HL-60/S4 treated with phorbol 12-myristate 13-acetate at 8.2 ng/mL for 4 days and 3 days (cell line): ENCODE measurements around the gene KCNQ1OT1.

Source experiments
- in situ Hi-C: fragments of 300-500 bp; cut with MboI; formaldehyde crosslinking; loops from 2 replicates; pipeline ENCODE4 v1.15.0; 2022; ENCODE audit warnings: low sequenced_read_pairs

KCNQ1OT1 gene

DNA sequence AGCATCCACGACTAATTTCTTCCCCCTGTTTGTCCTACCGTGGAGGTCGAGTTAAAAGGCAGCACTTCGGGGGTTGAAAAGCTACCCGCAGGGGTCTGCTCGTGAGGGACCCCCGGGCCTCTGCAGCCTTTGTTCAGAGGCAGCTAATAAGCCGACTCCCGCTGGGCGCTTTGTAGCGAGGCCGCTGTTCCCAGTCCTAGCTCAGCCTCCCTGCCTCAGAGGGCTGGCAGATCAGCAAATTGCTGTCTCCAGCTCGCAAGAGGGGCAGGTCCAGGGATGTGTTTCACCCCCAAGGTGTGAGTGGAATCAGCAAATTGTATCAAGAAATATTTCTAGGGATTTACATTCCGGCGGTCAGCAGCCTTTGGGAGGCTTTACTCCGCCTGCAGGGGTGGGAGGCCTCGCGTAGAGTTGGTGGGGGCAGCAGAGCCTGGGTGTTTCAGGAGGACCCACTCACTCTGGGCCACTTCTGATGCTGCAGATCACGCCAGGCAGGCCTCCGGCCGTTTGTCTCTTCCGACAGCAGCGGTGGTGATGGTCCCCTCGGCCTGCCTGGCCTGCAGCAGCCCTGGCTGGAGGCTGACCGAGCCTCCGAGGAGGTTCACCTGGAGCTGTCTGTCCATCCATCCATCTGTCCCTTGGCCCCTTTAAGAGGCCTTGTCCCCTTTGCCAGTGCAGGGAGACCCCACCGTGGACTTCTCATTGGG lies 21.6 kb upstream of the KCNQ1OT1 start:
- in situ Hi-C loops = no loop called here

- in situ Hi-C loops = no loop called here
Measured at GRCh38 chr11:2719831-2720590, 20.2 kb upstream of the KCNQ1OT1 start.

- in situ Hi-C loops = no loop called here
Measured at GRCh38 chr11:2718817-2719438, 19.1 kb upstream of the KCNQ1OT1 start.

- in situ Hi-C loops = no loop called here
Measured at GRCh38 chr11:2717561-2718325, 17.9 kb upstream of the KCNQ1OT1 start.

- in situ Hi-C loops = no loop called here
Measured at GRCh38 chr11:2716376-2717095, 16.7 kb upstream of the KCNQ1OT1 start.

GRCh38 chr11:2715716-2716350 lies 16.0 kb upstream of the KCNQ1OT1 start:
- in situ Hi-C loops = no loop called here

- in situ Hi-C loops = no loop called here
Measured at GRCh38 chr11:2714871-2715270, 15.1 kb upstream of the KCNQ1OT1 start.

DNA sequence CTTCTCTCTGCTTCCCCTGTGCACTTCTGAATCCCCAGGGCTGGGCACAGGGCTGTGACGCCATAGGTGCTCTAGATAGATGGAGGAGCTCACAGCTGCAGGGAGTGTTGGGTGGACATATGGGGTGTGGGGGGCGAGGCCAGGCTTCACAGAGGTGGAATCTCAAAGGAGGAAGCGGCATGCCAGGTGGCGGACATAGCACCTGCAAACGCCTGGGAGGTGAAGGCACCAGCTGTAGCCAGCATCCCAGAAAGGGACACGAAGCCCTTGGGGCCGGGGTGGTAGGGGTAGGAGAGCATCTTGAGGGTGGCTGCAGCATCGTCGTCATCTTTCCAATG lies 14.6 kb upstream of the KCNQ1OT1 start:
- in situ Hi-C loops = no loop called here

- in situ Hi-C loops = no loop called here
Measured at GRCh38 chr11:2713661-2714462, 14.1 kb upstream of the KCNQ1OT1 start.

DNA sequence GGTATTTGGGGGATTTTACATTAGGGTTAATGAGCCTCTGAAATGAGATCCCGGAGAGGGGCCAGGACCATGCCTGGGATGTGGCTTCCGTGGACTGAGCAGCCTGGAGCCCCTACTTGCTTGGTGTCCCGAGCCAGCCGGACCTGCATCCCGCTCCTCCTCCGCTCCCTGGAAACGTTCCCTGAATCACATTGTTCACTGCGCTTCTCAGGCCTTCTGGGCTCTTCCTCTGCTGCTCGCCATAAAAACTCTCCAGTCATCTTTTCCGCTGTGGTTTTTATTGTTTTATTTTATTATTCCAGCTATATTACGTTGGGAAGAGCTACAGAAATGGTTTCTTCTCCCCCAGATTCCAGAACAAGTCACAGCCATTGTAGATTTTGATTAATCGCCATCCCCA lies 13.3 kb upstream of the KCNQ1OT1 start:
- in situ Hi-C loops = no loop called here

DNA sequence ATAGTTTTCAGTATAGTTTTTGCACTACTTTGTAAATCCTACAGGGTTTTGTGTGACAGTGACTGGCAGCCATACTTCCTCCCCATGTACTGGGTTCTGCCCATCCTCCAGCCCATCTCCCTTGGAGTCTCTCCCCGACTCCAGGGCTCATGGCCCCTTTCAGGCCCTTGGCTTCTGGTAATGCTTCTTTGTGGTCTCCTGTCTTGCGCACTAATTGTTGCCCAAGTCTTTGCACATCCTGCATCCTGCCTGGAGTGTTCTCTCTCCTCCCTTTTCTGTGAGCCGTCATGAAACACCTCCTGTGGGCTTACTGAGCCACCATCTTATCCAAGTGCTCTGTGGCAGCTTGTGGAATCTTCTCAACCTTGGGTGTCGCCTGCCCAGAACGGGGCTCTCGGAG lies 11.4 kb upstream of the KCNQ1OT1 start:
- in situ Hi-C loops = no loop called here

DNA sequence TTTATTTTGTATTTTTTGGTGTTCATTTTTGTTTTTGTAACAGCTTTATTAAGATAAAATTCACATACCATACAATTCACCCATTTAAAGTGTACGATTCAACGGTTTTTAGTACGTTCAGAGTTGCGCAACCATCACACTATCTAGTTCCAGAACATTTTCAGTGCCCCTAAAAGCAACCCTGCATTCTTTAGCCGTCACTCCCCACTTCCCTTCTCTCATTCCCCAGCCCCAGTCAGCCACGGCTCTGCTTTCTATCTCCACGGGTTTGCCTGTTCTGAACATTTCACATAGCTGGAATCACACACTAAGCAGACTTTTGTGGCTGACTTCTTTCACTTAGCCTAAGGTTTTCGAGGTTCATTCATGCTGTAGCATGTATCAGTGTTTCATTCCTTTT lies 9.6 kb upstream of the KCNQ1OT1 start:
- in situ Hi-C loops = no loop called here

DNA sequence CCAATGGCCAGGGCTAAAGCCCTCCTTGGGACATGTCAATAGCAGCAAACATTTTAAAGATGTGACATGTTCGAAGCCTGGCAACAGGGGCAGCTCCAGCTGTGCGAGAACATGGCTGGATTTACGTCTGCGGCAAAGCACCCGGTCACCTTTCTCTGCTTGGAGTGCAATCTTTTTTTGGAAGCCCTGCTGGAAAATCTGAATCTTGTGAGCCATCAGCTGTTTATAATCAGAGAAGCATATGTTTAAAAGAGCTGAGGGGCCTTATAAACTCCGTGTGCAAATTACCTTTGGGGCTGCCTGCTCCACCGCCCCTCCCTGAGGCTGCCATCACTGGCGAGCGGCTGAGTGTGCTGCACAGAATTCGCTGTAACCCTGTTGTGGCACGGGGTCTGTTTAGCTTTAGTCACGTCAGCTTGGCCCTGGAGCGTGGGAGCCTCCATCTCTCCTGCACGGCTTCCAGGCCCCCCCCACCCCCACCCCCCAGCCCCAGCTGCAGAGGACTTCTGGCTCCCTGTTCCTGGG lies 9.0 kb upstream of the KCNQ1OT1 start:
- in situ Hi-C loops = no loop called here

DNA sequence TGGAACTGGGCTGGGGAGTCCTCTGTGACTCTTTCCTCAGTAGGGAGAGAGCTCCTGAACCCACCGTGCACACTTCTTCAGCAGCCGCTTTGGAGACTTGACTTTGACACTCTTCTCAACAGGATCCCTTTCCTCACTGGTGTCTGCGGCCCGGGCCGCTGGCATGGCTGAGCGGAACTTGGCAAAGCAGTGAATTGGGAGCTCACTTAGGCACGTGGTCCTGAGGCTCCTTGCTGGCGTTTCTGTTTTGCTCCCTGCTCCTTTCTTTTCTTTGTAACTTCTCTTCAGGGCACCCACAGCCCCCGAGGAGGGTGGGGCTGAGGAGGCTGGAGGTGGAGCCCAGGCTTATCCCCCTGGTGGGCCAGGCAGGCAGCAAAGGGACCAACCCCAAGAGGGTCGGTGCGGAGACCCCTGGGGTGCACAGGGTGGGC lies 8.4 kb upstream of the KCNQ1OT1 start:
- in situ Hi-C loops = no loop called here

- in situ Hi-C loops = no loop called here
Measured at GRCh38 chr11:2707736-2708135, 7.9 kb upstream of the KCNQ1OT1 start.

DNA sequence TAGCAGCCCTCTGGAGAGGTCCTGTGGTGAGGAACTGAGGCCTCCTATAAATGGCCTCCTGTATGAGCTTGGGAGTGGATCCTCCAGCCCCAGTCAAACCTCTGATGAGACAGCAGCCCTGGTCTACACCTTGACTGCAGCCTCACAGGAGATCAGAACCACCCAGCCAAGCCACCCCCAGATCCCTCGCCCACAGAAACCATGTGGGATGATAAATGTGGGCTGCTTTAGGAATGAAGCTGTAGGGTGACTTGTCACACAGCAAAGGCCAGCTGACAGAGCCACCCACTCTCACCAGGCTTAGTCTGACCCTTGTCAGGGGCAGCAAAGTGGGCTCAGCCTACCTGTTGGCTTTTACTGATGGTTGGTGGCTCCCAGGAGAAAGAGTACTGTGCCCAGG lies 6.5 kb upstream of the KCNQ1OT1 start:
- in situ Hi-C loops = no loop called here

GRCh38 chr11:2704896-2705606 lies 5.3 kb upstream of the KCNQ1OT1 start:
- in situ Hi-C loops = no loop called here

DNA sequence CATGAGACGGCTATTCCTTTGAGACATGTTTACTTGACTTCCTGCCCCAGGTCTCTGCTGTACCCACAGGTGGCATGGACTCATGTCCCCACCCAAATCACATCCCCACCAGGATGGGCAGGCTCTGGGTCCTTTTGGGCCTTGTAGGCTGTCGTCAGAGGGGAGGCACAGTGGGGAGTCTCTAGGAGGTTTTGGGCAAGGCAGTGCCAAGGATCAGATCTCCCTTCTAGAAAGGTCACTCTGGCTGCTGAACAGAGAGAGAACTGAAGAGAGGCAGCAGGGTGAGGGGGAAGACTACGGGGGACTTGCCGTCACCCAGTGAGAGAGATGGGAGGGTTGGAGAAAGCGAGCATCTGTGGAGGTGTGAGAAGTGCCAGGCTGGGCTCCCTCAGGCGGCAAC lies 4.6 kb upstream of the KCNQ1OT1 start:
- in situ Hi-C loops = no loop called here
